Ishikawa (cell line): ENCODE measurements around the gene KDM4B.

Experiments
- CEBPB ChIP-seq: IDR thresholded peaks from 2 replicates; pipeline ENCODE4 v1.6.1; 2012
- CREB1 ChIP-seq: IDR thresholded peaks from 2 replicates; pipeline ENCODE4 v1.6.1; 2012; ENCODE audit warnings: low read depth
- EGR1 ChIP-seq: IDR thresholded peaks from 2 replicates; pipeline ENCODE4 v1.6.1; 2012
- EP300 ChIP-seq: IDR thresholded peaks from 2 replicates; pipeline ENCODE4 v1.6.1; 2012; ENCODE audit warnings: borderline replicate concordance
- FOXM1 ChIP-seq: IDR thresholded peaks from 2 replicates; pipeline ENCODE4 v1.6.1; 2012; ENCODE audit warnings: low read depth, borderline replicate concordance
- MAX ChIP-seq: IDR thresholded peaks from 2 replicates; pipeline ENCODE4 v1.6.1; 2012
- NFIC ChIP-seq: IDR thresholded peaks from 2 replicates; pipeline ENCODE4 v1.6.1; 2012
- RAD21 ChIP-seq: IDR thresholded peaks from 2 replicates; pipeline ENCODE4 v1.6.1; 2012; ENCODE audit warnings: low read depth
- REST ChIP-seq: IDR thresholded peaks from 2 replicates; pipeline ENCODE4 v1.6.1; 2012; ENCODE audit warnings: low read depth, mild to moderate bottlenecking
- TAF1 ChIP-seq: IDR thresholded peaks from 2 replicates; pipeline ENCODE4 v1.6.1; 2012; ENCODE audit warnings: low read depth, mild to moderate bottlenecking
- TCF12 ChIP-seq: IDR thresholded peaks from 2 replicates; pipeline ENCODE4 v1.6.1; 2012; ENCODE audit warnings: low read depth
- TEAD4 ChIP-seq: IDR thresholded peaks from 2 replicates; pipeline ENCODE4 v1.6.1; 2012
- USF1 ChIP-seq: IDR thresholded peaks from 2 replicates; pipeline ENCODE4 v1.6.1; 2012
- YY1 ChIP-seq: IDR thresholded peaks from 2 replicates; pipeline ENCODE4 v1.6.1; 2012; ENCODE audit warnings: low read depth
- ZBTB7A ChIP-seq: IDR thresholded peaks from 2 replicates; pipeline ENCODE4 v1.6.1; 2012; ENCODE audit warnings: low read depth

KDM4B gene

GRCh38 chr19:5181329-5181728 is 212.4 kb downstream of the KDM4B start:
- TF ChIP-seq FOXM1 (no peak), TCF12 (no peak), TEAD4 (no peak), CREB1 (no peak), TAF1 (no peak), CEBPB (peak; percentile 61)

GRCh38 chr19:5182751-5183150 is 213.8 kb downstream of the KDM4B start:
- TF ChIP-seq EP300 = no peak
- TF ChIP-seq TEAD4 = no peak
- TF ChIP-seq RAD21 = no peak
- TF ChIP-seq FOXM1 = no peak
- no peak for TF ChIP-seq EGR1
- no peak for TF ChIP-seq ZBTB7A
- no peak for TF ChIP-seq CREB1
- TF ChIP-seq MAX = no peak
- TF ChIP-seq NFIC = no peak
- no peak for TF ChIP-seq USF1

GRCh38 chr19:5183616-5184015 is 214.7 kb downstream of the KDM4B start:
- TF ChIP-seq RAD21 = no peak
- no peak for TF ChIP-seq EP300
- TF ChIP-seq USF1 = no peak
- no peak for TF ChIP-seq YY1
- no peak for TF ChIP-seq EGR1
- no peak for TF ChIP-seq ZBTB7A
- TF ChIP-seq TEAD4 = no peak
- no peak for TF ChIP-seq FOXM1
- TF ChIP-seq TAF1 = no peak
- TF ChIP-seq REST = no peak
- no peak for TF ChIP-seq MAX
- no peak for TF ChIP-seq CREB1
- TF ChIP-seq CEBPB = no peak
- TF ChIP-seq TCF12 = no peak

- TF ChIP-seq MAX (no peak), CEBPB (no peak), EGR1 (no peak), YY1 (no peak), FOXM1 (no peak), RAD21 (no peak), ZBTB7A (no peak), REST (no peak), EP300 (no peak), TCF12 (no peak), NFIC (no peak), CREB1 (no peak), USF1 (no peak)
Measured at GRCh38 chr19:5184930-5185329, 216.0 kb downstream of the KDM4B start.

- TF ChIP-seq ZBTB7A (no peak), RAD21 (no peak), MAX (no peak), EP300 (no peak), TAF1 (no peak), YY1 (no peak), EGR1 (no peak), CEBPB (no peak), USF1 (no peak)
Measured at GRCh38 chr19:5186293-5187050, 217.6 kb downstream of the KDM4B start.
